Endothelial cell of umbilical vein (primary cell): Measurements from ENCODE around the gene GRK5.

ENCODE experiments used
- CTCF ChIP-seq, 2 donors: IDR thresholded peaks; 1 replicate in 1 of 2; 2 replicates in 1 of 2; pipeline ENCODE4 v1.5.1; 2011; ENCODE audit warnings: low read length in 2 of 2, mild to moderate bottlenecking in 2 of 2, moderate library complexity in 2 of 2, control low read depth in 1 of 2, inconsistent platforms in 1 of 2, low read depth in 1 of 2; ENCODE audit not compliant: insufficient read depth in 1 of 2; ENCODE audit errors: extremely low read depth in 1 of 2
- POLR2AphosphoS5 ChIP-seq: IDR thresholded peaks from 2 replicates; pipeline ENCODE4 v1.6.1; 2012; ENCODE audit warnings: low read depth, mild to moderate bottlenecking, control low read depth, low read length, moderate library complexity; ENCODE audit not compliant: insufficient read depth

GRCh38 chr10:119449760-119450461 is 242.5 kb downstream of the GRK5 start:
- TF ChIP-seq CTCF (IDR thresholded peaks at IDR 0.05; ENCODE audit: extremely low read depth in 1 of 2, insufficient read depth in 1 of 2, low read depth in 1 of 2, low read length in 2 of 2) (no peak), POLR2AphosphoS5 (no peak)
